GDM1 (cell line): ENCODE results near the gene PSD2.

Experiments
- DNase-seq: peaks from one replicate; lab custom pipeline; 2025; lab: John Stamatoyannopoulos, UW

Gene PSD2

DNA sequence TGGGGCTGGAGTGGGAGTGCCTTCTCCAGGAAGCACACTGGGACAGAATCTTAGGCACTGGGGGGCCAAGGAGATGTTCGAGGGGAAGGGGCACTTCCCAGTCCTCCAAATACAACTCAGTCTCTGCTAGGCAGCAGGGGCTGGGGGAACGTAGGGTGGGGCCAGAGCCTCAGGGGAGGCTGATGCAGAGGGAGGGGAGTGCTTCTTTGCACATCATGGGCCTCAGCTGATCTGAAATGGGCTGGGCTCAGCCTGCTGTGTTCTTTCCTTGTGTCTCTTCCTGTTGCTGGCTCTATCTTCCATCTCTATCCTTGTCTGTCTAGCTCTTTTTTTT, 15.6 kb downstream of the PSD2 start:
- no peak for DNase-seq

DNA sequence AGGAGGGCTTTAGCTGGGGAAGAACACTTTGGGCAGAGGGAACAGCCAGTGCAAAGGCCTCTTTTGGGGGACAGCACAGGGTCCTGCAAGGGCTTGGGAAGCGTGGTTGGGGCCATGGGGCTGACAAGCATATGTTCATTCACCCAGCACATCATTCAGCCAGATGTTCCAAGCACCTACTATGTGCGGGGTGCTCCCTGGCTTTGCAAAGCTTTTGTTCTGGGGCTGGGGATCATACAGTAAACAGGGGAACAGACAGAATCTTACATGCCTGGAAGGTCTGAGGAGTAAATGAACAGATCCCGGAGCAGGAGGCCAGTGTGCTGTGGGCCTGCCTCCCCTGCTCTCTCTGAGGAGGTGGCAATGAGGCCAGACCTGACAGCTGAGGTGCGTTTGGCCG, 16.7 kb downstream of the PSD2 start:
- DNase-seq, result no peak

DNA sequence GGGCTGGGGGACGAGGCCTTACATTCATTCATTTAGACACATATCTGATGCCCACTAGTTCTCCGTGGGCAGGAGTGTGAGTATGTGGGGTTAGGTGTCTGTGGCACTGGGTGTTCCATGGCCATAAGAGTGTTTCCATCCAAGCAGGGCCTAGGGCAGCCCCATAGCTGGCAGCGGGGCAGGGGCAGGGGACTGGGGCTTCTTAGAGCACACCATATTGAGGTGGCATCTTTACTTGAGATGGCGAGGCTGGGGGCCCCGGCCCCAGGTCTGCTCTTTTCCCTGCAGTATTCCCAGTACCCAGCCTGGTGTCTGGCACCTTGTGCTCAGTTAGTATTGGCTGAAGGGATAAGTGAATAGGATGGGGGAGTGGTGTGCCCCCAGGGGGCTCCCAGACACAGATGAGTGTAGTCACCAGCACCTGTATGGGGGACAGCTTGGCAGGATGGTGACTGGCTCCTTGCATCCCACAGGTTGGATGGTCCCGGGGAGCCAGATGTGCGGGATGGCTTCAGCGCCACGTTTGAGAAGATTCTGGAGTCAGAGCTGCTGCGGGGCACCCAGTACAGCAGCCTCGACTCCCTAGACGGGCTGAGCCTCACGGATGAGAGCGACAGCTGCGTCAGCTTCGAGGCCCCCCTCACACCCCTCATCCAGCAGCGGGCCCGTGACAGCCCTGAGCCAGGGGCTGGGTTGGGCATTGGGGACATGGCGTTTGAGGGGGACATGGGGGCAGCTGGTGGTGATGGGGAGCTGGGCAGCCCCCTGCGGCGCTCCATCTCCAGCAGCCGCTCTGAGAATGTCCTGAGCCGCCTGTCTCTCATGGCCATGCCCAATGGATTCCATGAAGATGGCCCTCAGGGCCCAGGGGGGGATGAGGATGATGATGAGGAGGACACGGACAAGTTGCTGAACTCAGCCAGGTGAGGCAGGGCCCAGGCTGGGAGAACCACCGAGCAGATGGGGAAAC, 17.5 kb downstream of the PSD2 start:
- DNase-seq, result no peak

DNA sequence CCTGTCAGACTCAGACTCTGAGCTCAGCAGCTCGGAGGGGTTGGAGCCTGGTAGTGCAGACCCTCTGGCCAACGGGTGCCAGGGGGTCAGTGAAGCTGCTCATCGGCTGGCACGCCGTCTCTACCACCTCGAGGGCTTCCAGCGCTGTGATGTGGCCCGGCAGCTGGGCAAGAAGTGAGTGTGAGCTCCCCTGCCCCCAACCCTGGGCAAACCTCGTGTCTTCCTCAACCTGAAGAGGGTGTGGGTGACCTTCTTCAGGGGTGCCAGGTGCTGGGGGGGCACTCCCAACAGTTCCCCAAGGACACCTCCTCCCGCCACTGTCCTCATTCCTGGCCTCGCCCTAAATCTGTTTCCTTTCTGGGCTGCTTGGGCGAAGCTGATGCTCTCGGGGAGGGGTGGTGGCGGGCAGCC, 18.6 kb downstream of the PSD2 start:
- DNase-seq, result no peak

DNA sequence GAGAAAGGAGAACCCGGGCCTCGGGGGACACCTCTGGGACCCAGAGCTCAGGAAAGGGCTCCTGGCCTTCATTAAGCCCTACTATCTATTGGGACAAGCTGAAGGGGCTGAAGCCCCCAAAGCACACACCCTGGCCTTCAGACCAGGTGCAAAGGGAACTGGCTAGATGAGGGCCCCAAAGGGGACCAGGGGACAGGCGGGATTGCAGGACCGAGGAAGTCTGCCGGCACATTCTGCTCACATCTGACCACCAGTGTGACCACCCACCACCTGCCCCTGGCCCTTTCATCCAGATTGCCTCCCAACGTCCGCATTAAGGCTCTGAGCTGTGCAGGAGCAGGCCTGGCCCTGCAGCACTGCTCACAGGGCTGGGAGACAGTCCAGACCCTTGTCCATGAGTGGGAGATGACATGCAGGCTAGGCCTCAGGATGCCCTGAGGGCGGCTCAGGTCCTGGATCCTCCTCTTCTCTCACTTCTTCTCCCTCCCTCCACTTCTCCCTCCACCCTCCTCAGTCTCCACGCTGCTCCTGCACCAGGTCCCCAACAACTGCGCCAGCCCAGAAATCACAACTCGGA, 19.2 kb downstream of the PSD2 start:
- DNase-seq, result no peak

DNA sequence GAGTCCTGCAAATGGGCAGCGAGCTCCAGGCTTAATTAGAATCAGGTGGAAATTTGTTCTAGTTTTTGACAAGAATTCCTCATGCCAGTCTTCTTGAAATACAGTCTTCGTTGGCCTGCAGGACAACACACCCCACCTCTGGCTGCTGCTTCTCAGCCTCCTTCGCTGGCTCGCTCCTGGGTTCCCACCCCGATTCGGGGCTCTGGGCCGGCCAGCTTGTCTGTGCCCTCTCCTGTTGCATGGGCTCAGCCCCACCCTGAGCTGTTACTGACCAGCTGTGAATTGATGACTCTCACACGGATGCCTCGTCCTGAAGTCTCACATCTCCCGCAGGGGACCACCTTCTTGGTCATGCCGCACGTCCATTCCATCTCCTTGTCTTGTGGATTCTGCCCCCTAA, 21.0 kb downstream of the PSD2 start:
- DNase-seq, result no peak

DNA sequence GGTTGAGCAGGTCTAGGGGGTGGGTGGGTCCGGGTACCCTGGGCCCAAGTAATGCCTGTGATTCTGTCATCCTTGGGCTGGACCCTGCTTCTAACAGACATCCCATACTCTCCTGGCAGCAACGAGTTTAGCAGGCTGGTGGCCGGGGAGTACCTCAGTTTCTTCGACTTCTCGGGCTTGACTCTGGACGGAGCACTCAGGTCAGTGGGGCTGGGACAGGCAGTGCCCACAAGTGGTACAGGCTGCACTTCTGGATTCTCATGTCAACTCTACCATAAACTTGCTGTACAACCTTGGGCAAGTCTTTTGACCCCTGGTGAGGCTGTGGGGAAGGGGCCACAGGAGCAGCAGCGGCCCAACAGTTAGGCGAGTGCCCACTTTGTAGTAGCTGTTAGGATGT, 21.8 kb downstream of the PSD2 start:
- no peak for DNase-seq

DNA sequence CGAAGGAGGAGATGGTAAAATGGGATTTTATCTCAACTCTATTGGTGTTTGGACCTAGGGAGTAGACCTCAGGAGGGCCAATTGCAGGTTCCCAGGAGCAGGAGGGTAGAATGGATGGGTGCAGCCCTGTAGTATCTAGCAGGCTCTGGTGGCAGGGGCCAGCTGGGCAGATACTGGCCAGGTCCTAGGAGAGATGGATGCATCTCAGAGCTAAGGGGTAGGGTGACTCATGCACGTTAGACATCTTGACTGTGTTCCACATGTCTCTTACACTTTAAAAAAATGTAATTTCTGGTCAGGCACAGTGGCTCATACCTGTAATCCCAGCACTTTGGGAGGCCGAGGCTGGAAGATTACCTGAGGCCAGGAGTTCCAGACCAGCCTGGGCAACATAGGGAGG, 22.4 kb downstream of the PSD2 start:
- DNase-seq, result no peak

DNA sequence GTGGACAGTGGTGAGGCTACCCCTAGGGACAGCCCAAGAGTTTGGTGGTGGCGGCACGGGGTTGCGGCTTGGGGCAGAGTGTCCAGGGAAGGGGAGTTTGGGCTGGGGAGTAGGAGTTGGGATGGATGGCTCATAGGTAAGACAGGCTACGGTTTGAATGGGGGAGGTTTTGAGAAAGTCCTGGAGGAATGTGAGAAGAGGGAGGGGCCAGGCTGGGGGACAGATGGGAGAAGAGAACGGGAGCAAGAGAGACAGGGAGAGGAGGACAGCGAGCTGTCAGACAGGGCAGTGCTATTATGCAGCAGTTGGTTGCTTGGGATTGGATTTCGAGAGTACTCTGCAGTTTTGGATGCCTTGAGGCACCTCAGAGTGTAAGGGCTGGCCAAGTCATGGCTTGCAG, 24.5 kb downstream of the PSD2 start:
- DNase-seq, result no peak

DNA sequence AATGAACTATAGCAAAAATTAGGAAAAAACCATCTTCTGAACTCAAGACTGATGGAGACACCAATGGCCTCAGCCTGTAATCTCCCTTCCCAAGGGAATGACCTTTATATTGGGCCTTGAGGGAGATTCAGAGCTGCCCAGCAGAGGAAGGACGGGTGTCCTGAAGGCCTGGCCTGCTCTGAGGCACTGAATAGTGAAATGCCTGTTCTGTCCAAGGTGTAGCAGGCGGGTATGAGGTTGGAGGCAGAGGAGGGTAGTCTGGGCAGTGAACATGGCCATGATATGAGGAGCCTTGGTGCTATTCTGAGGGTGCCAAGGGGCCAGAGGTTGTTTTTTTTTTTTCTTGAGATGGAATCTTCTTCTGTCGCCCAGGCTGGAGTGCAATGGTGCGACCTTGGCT, 25.0 kb downstream of the PSD2 start:
- no peak for DNase-seq

DNA sequence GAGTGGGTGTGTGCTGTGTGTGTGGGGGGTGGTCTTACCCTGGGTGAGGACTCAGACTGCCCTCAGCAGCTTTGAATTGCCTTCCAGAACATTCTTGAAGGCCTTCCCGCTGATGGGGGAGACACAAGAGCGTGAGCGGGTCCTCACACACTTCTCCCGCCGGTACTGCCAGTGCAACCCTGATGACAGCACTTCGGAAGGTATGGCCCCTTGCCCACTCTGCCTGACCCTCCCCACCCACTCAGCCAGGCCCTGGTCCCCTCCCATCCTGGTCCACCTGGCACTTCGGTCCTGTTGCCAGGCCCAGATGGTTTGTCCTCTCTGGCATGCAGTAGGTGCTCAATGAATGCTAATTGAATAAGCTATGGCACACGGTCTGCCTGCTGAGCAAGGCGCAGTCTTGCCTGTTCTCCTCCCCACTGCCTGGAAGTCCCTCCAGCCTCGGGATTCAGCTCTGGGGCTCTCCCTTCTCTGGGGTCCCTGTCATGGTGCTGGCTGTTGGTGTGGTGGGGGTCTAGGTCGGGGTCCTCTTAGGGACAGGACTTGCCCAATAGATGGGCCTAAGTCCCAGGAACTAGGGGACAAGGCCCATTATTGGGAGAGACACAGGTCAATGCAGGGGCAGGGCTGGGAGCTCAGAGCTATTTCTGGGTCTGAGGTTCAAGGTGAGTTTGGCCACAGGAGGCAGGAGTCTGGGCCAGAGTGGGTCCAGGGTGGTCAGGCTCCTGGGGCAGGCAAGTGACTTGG, 26.4 kb downstream of the PSD2 start:
- DNase-seq, result no peak

DNA sequence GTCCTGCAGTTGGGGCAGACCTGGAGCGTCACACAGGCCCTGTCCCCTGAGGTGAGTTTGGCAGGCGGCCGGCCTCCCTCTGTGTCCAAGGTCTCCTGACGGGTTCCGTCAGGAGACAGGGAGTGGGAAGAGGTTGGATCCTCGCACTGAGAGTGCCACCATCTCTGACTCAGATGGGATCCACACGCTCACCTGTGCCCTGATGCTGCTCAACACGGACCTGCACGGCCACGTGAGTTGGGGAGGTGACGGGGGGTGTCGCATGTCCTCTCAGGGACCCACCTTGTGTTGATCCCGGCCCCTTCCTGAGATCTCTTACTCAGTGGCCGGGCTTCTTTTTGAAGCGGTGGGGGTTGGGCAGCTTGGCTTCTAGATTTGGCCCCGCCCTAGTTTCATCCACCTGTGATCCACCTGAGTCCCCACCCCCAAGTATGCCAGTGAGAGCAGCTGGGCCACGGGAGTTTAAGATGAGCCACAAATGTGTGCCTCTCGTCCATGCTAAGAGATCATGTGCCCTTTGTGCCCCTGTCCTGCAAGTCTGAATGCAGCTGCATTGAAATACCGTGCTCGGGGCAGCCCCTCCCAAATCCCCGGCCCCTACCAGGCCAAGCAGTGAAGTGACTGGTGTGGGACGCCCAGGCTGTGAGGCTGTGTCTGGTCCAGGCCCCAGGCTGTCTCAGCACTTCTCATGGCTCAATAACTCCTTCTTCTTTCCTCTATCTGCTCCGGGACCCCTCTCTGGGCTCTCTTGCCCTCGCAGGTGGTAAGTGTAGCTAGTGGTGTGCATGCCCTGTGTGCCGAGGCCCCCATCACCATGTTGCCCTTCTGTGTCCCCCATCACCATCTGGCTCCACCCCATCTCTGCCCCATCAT, 27.2 kb downstream of the PSD2 start:
- no peak for DNase-seq

DNA sequence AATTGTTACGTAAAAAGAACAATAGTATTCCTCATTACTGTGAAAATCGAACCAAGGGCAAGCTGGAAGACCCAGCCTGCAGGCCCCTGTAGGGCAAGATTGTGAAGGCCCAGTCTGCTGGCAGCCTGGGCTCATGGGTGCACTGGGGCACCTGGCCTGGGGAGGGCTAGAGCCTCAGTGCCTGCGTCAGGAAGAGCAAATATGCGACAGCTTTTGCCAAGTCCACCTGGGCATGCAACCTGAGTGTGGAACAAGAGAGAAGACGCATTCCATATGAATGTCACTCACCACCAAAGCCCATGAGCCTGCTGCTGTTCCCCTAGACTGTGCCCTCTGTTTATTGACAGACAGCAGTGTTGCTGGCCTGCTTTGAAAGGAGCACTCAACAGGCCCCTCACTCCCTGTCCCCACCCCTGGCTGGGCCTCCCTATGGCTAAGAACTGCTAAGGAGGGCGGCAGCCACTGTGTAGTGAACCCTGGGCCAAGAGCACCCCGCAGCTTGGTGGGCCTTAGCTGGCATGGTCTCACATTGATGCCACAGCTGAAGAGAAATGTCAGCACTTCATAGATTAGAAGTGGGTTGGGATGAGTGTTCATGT, 28.2 kb downstream of the PSD2 start:
- DNase-seq, result no peak

DNA sequence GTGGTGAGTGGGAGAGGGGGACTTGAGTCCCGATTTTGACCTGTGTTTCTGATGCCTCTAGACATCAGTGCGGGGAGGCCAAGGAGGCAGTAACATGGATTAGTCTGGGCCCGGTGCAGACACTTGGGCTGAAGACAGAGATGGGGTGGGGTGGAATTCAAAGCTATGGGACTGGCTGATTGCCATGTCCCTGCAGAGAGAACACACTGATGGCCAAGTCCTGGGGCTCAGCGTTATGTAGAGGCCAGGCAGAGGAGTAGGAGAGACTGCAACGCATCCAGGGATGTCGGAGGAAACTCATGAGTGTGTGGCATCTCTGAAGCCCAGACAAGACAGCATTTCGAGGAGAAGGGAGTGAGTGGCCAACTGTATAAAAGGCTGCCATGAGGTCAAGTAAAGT, 30.1 kb downstream of the PSD2 start:
- no peak for DNase-seq

DNA sequence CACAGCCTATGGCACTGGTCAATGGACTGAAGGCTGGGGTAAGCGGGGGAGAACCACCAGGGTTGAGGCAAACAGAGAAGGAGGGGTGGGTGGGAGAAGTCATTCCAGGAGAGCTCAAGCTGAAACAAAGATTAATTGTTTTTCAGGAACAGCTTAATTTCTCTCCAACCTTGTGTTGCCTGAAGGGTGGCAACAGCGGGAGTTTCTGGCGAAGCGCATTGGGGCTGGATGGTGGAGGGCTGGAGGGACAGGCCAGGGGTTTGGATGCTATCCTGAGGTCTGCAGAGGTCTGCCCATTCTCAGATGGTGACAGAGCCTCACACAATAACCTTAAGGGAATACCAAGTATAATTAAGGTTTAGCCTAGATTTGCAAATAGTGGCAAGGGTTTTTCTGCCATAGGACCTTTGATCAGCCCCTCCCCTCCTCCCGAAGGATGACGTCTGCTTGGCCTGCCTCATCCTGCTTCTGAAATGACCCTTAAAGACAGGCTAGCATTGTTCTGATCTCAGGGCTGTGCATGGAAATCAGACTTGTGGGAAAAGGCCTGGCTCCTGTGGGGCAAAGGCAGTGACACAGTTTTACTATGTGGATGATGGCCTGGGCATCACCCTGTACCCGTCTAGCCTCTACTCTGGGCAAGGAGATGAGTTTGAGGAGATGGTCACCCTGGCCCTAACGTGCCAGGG, 32.7 kb downstream of the PSD2 start:
- no peak for DNase-seq

DNA sequence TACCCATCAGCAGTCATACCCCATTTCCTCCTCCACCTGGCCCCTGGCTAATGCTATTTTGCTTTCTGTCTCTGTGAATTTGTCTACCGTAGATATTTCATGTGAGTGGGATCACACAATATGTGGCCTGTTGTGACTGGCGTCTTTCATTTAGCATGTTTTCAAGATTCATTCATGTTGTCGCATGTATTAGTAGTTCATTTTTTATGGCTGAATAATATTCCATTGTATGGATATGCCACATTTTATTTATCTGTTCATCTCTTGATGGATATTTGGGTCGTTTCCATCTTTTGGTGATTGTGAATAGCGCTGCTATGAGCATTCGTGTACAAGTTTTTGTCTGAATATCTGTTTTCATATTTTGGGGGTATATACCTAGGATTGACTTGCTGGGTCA, 33.9 kb downstream of the PSD2 start:
- no peak for DNase-seq

DNA sequence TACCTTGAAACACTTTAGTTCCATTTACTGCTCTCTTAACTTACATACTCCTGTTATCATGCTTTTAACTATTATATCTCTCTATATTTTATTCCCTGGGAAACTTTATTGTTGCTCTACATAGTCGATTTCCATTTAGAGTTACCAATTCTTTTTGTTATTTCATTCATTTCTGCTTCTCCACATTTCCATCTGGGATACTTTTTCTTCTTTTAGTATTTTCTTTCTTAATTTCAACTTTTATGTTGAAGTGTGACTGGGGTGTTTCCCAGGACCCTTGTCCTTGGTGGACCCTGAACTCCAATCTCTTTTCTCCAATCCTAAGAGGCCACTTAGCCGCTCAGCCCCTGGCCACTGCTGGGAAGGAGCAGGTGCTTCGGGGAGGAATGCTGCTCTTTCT, 36.0 kb downstream of the PSD2 start:
- DNase-seq, result no peak

DNA sequence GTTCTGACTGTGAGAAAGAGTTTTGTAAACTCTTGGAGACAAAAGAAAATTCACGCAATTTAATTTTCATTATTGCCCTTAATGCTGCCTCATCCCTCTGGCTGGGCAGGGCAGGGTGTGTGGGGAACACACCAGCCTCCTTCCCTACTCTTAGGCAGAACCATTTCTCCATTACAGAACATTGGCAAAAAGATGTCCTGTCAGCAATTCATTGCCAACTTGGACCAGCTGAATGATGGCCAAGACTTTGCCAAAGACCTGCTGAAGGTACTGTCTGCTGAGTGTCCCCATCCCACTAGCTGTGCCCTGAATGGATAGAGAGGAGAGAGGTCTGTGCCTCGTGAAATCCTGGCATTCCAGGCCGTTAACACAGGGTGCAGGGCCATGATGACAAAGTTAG, 37.9 kb downstream of the PSD2 start:
- DNase-seq, result no peak

DNA sequence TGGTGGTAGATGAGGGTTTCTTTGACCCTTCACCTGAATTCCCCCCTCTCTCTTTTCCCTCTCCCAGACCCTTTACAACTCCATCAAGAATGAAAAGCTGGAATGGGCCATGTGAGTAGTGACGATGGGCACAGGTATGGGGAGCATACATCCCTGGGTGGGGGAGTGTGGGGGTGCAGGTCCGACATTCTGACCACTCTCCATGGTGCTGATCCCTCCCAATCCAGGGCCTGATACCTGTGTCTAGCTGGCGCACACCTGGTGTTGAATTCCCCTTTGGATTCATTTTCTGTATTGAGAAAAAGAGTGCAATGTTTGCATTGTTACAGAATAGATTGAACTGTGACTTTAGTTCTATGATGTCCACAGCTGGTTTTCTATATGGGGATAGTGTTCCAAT, 40.0 kb downstream of the PSD2 start:
- DNase-seq, result no peak

DNA sequence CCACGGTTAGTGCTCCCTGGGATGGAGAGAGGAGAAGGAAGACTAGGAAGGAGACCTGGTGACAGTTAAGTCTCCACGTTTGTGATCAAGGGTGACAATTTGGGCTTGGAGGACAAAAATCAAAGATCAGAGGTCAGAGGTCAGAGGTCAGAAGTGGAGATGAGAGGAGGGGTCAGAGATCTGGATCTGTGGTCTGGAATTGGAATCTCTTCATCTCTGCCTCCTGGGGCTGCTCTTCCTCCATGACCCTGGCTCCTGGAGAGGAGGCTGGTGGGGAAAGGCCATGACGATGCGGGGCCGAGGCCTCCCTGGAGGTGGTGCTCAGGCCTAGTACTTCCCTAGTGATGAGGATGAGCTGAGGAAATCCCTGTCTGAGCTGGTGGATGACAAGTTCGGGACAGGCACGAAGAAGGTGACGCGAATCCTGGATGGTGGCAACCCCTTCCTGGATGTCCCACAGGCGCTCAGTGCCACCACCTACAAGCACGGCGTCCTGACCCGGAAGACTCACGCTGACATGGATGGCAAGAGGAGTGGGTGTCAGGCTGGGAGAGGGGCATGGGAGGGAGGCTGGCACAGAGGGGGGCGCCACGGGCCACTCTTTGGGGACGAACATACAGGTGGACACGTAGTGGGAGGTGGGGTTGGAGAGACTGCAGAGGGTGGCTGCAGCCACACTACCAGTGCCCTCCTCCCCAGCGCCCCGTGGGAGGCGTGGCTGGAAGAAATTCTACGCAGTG, 41.0 kb downstream of the PSD2 start:
- no peak for DNase-seq
